ENCODE measurements around the gene RNU7-1.
A peak's percentile ranks its signal among the peaks of the same experiment; 100 is the strongest.

RNU7-1 gene

DNA sequence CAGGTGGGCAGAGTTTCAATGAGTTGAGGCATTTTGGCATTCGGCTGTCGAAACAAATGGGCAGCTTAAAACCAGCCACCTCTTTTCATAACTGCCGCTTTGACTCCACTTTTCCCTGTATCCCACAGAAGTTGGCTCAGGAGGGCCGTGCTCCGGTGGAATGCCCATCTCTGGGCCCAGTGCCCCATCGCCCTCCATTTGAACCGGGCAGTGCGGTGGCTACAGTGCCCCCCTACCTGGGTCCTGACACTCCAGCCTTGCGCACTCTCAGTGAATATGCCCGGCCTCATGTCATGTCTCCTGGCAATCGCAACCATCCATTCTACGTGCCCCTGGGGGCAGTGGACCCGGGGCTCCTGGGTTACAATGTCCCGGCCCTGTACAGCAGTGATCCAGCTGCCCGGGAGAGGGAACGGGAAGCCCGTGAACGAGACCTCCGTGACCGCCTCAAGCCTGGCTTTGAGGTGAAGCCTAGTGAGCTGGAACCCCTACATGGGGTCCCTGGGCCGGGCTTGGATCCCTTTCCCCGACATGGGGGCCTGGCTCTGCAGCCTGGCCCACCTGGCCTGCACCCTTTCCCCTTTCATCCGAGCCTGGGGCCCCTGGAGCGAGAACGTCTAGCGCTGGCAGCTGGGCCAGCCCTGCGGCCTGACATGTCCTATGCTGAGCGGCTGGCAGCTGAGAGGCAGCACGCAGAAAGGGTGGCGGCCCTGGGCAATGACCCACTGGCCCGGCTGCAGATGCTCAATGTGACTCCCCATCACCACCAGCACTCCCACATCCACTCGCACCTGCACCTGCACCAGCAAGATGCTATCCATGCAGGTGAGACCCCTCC is 5.0 kb upstream of the RNU7-1 start:
- DNase-seq: no peak

DNA sequence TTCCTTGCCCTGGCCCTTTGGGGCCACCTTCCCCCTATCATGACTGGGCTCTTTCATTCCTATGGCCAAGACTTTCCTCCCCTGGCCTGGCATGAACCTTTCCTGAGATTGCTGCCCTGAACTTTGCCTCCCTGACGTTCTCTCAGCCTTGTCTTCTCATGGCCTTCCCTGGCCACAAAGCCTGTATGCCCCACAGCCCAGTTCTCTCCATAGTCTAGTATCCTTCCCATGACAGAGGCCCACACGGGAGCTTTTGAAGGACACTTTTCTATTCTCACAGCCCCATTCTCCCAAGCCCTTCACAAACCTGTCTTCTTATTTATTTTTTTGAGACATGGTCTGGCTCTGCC is 4.5 kb upstream of the RNU7-1 start:
- no peak for DNase-seq

DNA sequence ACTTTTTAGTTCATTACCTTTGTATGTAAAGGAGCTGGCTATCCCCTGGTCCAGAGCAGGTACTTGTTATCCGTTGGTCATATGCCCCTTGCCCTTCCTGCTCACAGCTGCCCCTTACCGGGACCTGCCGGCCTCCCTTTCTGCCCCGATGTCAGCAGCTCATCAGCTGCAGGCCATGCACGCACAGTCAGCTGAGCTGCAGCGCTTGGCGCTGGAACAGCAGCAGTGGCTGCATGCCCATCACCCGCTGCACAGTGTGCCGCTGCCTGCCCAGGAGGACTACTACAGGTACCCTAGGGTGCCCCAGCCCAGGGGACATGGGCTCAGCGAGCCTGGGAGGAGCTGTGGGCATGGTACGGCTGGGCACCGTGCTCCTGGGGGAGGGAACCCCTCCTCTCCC is 2.3 kb upstream of the RNU7-1 start:
- no peak for DNase-seq

DNA sequence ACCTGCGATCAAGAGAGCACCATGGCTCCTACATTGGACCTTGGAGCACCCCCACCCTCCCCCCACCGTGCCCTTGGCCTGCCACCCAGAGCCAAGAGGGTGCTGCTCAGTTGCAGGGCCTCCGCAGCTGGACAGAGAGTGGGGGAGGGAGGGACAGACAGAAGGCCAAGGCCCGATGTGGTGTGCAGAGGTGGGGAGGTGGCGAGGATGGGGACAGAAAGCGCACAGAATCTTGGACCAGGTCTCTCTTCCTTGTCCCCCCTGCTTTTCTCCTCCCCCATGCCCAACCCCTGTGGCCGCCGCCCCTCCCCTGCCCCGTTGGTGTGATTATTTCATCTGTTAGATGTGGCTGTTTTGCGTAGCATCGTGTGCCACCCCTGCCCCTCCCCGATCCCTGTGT is 1.8 kb upstream of the RNU7-1 start:
- DNase-seq: no peak

DNA sequence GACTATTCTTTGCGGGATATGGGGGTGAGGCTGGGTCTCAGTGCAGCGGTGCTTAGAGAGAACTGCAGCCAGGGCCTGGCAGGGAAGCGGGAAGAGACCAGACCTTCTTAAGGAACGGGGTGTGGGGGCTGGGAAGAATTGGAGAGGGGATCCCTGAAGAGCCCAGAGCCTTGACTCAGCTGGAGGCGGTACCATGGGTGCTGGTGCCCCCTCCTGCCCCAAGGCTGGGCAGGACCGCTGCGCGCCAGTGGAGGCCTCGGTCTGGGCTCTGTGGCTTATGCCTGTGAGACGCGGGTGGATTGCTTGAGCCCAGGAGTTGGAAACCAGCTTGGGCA is 1.3 kb upstream of the RNU7-1 start:
- DNase-seq: no peak

DNA sequence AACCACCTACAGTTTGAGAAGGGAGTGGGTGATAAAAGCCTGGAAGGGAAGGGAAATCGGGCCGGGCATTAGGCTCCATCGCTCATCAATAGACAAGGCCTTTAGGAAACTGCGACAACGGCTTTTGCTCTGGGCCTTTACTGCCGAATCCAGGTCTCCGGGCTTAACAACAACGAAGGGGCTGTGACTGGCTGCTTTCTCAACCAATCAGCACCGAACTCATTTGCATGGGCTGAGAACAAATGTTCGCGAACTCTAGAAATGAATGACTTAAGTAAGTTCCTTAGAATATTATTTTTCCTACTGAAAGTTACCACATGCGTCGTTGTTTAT is 261 bp upstream of the RNU7-1 start:
- peak; percentile 71 to 81 for DNase-seq

DNA sequence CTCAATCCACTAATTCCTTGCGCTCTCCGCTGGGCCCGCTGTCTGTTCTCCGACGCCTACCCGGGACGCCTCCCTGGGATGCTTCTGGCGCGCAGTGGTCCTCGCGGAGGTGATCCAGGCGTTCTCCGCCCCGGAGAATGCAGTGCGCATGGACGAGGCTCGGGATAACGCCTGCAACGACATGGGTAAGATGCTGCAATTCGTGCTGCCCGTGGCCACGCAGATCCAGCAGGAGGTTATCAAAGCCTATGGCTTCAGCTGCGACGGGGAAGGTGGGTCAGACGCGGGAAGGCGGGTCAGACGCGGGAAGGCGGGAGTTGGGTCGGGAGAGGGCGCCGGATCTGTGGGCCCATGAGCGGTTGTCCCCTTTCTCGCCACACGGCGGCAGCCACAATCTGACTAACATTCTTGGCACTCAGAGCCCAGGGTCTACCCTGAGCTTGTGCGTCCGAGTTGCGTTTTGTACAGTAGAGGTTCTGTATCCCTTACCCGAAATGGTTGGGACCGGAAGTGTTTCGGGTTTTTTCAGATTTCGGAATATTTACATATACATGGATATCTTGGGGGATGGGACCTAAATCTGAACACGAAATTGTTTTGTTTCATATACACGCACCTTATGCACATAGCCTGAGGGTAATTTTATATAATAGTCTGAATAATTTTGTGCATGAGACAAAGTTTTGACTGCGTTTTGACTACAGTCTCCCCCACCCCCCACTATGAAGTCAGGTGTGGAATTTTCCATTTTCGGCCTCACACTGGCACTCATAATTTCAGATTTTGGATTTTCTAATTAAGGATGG is 968 bp downstream of the RNU7-1 start:
- peak; percentile 87 to 92 for DNase-seq

DNA sequence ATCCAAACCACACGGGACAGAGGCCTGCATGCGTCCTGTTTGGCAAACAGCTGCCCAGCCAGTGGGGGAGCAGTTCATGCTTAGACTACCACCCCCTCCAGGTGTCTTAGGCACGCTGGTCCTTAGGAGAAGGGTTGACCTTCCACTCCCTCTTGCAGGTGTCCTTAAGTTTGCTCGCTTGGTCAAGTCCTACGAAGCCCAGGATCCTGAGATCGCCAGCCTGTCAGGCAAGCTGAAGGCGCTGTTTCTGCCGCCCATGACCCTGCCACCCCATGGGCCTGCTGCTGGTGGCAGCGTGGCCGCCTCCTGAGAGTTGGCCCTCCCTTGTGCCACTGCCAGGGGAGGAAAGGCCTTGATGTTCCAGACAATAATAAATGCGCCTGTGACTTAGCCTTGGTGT is 2.0 kb downstream of the RNU7-1 start:
- no peak for DNase-seq

DNA sequence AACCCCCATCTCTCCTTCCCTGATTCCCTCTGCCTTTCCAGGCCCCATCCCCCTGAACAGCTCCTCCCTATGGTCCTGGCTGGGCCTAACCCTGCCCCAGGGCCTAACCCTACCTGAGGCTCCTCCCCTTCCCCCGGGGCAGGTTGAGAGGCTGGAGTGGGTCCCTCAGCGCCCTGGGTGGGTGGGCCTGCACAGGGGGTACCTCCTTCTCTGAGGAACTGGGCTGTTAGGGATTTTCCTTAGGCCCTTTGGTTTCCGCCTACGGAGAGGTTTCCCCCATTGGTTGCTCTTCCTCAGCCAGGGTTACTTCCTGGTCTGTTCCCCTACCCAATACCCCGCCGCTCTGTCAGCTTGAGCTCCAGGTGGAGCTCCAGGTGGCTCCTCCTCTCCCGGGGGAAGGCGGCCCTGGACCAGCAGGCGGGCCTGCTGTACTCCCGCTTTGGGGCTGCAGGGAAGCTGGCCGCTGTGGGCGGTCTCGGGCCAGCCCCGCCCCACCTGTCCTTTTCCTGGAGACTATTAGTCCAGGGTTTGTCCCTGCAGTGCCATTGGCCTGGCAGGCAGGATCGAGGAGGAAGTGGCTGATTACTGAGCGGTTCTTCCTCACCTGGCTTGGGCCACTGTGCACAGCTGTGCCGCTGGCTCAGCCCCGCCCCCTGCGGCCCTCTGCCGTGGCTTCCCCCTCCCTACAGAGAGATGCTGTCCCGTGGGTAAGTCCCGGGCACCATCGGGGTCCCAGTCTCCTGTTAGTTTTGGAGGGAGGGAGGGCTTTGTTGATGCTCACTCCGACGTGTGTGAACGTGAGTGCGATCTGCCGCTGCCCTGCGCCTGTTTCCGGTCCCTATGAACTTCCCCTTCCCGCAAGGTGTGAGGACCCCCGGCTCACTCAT is 2.7 kb downstream of the RNU7-1 start:
- peak; percentile 62 to 80 for DNase-seq

DNA sequence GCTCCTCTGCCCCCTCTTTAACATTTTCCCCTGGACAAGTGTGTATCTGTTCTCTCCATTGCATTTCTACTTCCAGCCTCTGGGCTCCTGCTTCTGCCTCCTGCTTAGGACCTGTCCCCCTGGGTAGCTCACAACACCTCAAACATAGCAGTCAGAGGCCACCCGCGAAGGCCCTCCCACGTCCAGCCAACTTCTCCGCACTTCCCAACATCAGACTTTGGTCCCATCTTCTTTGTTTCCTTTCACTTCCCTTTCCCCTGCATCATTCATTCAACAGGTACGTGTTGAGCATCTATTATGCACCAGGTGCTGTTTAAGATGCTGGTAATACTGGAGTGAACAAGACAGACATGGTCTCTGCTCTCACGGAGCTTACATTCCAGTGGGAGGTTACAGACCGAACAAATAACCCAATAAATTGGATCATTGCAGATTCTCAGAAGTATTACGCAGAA is 3.3 kb downstream of the RNU7-1 start:
- no peak for DNase-seq

DNA sequence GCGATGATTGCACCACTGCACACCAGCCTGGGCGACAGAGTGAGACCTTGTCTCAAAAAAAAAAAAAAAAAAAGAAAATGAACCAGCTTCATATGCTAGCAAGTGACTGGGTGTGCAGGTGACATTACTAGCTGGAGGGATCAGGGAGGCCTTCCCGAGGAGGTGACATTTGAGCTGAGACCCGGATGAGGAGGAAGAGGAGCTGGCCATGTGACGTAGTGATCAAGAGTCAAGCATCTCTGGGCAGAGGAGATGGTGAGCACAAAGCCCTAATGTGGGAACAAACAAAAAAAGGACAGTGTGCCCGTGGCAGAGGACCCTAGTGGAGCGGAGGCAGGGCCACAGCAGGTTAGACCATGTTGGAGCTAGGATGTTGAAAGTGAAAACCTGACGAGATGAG is 4.0 kb downstream of the RNU7-1 start:
- DNase-seq: no peak

DNA sequence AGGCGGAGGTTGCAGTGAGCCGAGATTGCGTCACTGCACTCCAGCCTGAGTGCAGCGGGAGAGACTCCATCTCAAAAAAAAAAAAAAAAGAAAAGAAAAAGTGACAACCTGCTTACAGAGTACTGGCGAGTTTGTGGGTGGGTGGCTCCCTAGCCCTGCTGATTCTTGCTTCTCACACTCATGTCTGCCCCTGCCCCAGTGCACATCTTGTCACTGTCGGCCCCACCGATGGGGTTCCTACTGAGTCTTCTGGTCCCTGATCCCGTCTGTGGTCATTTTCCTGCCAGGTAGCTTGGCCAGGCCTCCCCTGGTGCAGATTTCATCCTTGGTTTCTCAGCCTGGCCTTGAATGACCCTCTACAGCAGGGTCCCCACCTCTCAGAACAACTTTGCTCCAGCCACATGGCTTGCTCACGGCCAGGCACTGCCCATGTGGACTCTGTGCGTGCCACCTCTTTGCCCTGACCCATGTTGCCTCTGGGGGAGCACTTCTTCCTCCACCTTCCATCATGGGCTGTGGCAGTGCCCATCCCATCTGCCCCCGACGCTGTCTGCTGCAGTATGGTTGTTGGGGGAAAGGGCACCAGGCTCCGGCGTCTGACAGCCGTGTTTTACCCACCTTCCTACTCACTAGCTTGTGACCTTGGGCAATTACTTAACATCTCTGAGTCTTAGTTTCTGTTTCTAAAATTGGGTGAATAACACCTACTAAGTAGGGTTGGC is 5.4 kb downstream of the RNU7-1 start:
- DNase-seq: peak in 1 of 2 donors; percentile 31

DNA sequence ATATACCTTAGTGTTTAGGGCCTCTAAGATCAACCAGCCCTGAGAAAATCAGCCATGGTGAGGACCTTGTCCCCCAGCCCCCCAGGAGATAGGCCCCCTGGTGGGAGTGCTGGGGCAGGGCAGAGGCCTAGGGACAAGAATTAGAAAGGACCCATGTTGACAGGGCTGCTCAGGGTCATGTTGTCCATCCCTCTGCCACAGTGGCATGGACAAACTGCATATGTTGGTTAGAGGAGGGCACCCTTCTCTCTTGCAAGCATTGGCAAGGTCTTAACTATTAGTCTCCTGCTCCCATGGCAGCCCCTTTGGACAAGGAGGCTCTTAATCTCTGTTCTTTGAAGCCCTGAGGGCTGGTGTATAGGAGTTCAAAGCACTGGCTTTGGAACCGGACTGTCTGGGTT is 6.8 kb downstream of the RNU7-1 start:
- DNase-seq: peak; percentile 30 to 44

DNA sequence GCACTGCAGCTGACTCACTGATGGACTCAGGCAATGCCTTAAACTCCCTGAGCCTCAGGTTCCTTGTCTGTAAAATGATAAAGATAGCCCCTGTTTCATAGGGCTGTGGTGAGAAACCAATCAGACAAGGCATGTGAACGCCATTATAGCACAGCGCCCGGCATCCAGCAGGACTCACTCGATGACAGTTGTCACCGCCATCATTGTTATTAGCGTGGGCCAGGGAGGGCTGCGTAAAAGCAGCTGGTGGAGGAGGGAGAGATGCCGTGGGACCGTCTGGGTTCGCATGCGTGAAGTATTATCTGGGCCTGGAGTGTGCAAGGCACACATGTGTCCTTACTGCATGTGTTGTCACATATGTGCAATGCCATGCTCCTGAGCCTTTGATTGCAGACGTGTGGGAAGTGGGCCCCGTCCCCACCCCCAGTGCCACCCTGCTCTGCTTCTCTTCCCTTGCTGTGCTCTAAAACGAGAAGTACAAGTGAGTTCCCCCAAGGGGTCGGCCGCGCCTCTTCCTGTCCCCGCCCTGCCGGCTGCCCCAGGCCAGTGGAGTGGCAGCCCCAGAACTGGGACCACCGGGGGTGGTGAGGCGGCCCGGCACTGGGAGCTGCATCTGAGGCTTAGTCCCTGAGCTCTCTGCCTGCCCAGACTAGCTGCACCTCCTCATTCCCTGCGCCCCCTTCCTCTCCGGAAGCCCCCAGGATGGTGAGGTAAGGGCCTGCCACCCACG is 7.4 kb downstream of the RNU7-1 start, which contains the start of gene PTPN6:
PTPN6 (plus strand) TSS at position 546 of the 730 bp plus-strand sequence; CDS start at position 703, 157 bp downstream.
- DNase-seq: peak; percentile 64 to 75

DNA sequence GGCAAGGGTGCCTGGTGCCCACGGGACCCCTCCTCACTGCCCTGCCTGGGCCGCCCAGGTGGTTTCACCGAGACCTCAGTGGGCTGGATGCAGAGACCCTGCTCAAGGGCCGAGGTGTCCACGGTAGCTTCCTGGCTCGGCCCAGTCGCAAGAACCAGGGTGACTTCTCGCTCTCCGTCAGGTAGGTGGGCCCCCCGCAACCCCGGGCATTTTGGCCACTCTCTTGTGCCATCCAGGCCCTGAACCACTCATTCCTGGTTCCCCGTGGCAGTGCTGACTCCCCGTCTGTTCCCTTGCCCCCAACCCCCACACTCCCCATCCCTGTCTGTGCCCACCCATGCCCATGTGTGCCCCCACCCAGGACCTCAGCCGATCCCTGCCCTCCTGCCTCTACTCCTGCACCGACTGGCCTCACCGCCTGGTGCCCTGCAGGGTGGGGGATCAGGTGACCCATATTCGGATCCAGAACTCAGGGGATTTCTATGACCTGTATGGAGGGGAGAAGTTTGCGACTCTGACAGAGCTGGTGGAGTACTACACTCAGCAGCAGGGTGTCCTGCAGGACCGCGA is 8.0 kb downstream of the RNU7-1 start:
- DNase-seq: peak in 1 of 2 donors; percentile 46

DNA sequence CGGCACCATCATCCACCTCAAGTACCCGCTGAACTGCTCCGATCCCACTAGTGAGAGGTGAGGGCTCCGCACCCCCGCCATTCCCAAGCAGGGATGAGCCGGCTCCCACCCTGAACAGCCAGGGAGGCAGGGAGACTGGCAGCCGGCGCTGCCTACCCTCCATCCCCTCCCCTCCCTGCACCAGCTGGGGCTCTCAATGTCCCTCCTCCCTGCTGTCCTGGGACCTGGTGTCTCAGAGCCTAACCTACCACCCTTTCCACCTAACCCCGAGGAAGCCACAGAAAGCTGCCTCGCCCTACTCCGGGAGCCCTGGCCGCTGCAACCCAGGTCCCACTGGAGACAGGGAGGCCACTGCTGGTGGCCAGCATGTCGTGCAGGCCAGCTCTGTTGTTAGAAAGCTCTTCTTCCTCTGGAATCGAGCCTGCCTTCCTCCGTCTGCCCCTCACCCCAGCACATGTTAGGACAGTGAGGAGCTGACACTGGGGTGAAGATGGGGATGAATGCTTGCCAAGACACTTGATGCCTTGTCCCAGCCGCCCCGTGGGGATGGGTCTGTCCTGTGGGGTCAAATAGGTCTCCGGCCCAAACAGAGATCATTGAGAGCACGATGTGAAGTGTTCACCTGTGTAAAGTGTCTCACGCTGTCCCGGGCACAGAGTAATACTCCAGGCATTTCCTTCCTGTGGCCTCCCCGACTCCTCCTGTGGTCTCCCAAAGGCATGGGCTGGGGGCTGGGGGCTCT is 8.7 kb downstream of the RNU7-1 start:
- DNase-seq: peak; percentile 39 to 52

DNA sequence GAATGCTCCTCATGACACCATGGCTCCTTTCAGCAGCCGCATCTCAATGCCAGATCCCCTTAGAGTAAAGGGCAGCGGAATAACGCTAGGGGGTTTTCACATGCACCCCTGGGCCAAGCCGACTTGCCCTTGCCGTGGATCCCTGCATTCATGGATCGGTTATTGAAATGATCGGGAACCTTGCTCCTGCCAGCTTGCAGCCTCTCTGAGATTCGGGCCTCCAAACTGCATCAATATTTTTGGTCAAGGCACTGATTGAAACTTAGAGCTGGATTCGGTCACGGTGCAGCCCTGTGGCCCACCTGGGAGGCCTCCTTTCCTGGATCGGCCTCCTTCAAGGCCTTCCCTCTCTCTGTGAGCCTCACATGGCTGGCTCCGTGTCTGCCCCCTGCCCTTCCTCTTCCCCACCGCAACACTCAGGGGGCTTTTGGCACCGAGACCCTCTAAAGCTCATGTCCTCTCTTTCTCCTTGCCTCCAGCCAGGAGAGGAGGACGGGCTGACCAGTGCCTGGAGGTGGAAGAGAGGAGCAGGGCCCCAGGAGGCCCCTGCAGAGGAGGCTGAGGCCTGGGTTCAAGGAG is 9.3 kb downstream of the RNU7-1 start:
- peak; percentile 39 to 48 for DNase-seq

DNA sequence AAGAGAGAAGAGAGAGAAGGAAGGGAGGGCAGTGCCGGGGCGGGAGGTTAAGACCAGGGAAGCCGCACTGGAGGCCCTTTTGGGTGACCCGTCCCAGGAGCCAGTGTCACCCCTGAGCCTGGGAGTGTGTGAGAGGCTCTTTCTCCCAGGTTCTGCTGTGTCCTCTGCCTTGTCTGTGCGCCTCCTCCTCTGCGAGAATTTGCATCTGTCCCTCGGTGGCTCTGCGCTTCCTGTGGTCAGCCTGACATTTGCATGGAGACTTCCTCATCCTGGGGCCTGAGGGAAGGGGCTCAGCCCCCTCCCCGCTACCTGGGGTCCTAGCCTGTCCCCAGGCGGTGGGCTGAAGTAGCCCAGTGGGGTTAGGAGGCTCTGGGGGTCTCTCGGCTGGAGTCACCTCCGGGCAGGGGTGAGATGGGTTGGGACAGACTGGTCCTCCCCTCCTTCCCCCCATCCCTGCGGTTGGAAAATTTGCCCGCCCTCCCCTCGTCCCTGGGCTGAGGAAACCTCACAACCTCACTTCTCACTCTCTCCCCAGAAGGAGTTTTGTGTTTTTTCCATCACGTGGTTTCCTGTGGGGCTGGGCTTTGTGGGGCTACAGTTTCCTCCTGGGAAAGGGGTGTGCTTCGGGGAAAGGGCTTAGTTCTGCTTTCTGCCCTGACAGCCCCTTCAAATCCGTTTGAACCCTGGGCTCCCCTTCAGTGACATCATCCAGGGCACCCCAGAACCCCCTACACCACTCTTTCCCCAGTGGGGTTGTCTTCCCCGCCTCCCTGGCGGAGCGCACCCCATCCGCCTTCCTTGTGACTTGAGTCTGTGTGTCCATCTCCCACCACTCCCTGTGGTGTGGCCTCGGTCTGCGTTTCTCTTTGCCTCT is 10.1 kb downstream of the RNU7-1 start:
- peak; percentile 81 to 84 for DNase-seq

All from stimulated activated CD4-positive, alpha-beta T cell treated with anti-CD3 and anti-CD28 coated beads, Interleukin-2, amount 100 ng/mL, for 24 hours (primary cell).